Neural progenitor cell (in vitro differentiated cells): Measurements from ENCODE around the gene PPP2R3C. TPM values are rescaled to one million over a fixed set of nuclear protein-coding genes. Genes with fewer than 3 reads are reported as not detected.

Source experiments
- DNase-seq: peaks from one replicate; pipeline ENCODE4 v3.0.0-alpha.2; 2016; ENCODE audit warnings: low spot score
- H2AFZ ChIP-seq: fragments of 200-600 bp; sonication (generic); replicated peaks from 2 replicates; pipeline ENCODE4 v1.6.1; 2016; ENCODE audit warnings: antibody characterized with exemption
- H3F3A ChIP-seq: fragments of 200-600 bp; sonication (generic); 2 replicates; pipeline ENCODE4 v1.6.1; 2016; ENCODE audit warnings: antibody characterized with exemption, low read depth
- H3K27ac ChIP-seq: fragments of 200-600 bp; sonication (generic); 2 replicates; pipeline ENCODE4 v1.5.1; 2016; ENCODE audit warnings: mild to moderate bottlenecking
- H3K27me3 ChIP-seq: fragments of 200-600 bp; sonication (generic); 2 replicates; pipeline ENCODE4 v1.6.1; 2016; ENCODE audit warnings: mild to moderate bottlenecking, moderate library complexity
- H3K36me3 ChIP-seq: fragments of 200-600 bp; sonication (generic); 2 replicates; pipeline ENCODE4 v1.5.1; 2016
- H3K4me1 ChIP-seq: fragments of 200-600 bp; sonication (generic); 2 replicates; pipeline ENCODE4 v1.6.1; 2016; ENCODE audit warnings: mixed run types
- H3K4me2 ChIP-seq: fragments of 200-600 bp; sonication (generic); 2 replicates; pipeline ENCODE4 v1.6.1; 2016
- H3K4me3 ChIP-seq: fragments of 200-600 bp; sonication (generic); 2 replicates; pipeline ENCODE4 v1.5.1; 2016
- H3K79me2 ChIP-seq: fragments of 200-600 bp; sonication (generic); 2 replicates; pipeline ENCODE4 v1.6.1; 2016; ENCODE audit warnings: low read depth
- H3K9ac ChIP-seq: fragments of 200-600 bp; sonication (generic); 2 replicates; pipeline ENCODE4 v1.6.1; 2016
- H3K9me3 ChIP-seq: fragments of 200-600 bp; sonication (generic); 2 replicates; pipeline ENCODE4 v1.5.1; 2016; ENCODE audit warnings: low read depth
- H4K20me1 ChIP-seq: fragments of 200-600 bp; sonication (generic); 2 replicates; pipeline ENCODE4 v1.6.1; 2016; ENCODE audit warnings: low read depth
- H3K27ac Mint-ChIP-seq: 3 replicates; pipeline ENCODE4 v1.8.0; 2021; ENCODE audit warnings: mixed read lengths
- H3K27me3 Mint-ChIP-seq: 2 replicates; pipeline ENCODE4 v1.8.0; 2022; ENCODE audit warnings: low read depth, mild to moderate bottlenecking, inconsistent platforms, moderate library complexity, mixed read lengths; ENCODE audit not compliant: insufficient read depth
- H3K36me3 Mint-ChIP-seq: 3 replicates; pipeline ENCODE4 v1.8.0; 2021; ENCODE audit warnings: mixed read lengths
- H3K4me1 Mint-ChIP-seq: 3 replicates; pipeline ENCODE4 v1.8.0; 2021; ENCODE audit warnings: mixed read lengths
- H3K4me3 Mint-ChIP-seq: 3 replicates; pipeline ENCODE4 v1.8.0; 2021; ENCODE audit warnings: mild to moderate bottlenecking, moderate library complexity, mixed read lengths
- H3K9me3 Mint-ChIP-seq: 3 replicates; pipeline ENCODE4 v1.8.0; 2020; ENCODE audit warnings: mixed read lengths
- EZH2 ChIP-seq: fragments of 200-600 bp; sonication (generic); IDR thresholded peaks from 2 replicates; pipeline ENCODE4 v1.6.1; 2017; ENCODE audit warnings: antibody characterized with exemption, mild to moderate bottlenecking, moderate library complexity
- EZH2phosphoT487 ChIP-seq: fragments of 200-600 bp; sonication (generic); IDR thresholded peaks from 2 replicates; pipeline ENCODE4 v1.6.1; 2017; ENCODE audit warnings: antibody characterized with exemption
- total RNA-seq: library from RNA; depleted of rRNA; stranded (reverse); fragments of >200 nt; gene quantifications from 2 replicates; pipeline ENCODE4 v1.2.3, GENCODE V29; 2015; ENCODE audit warnings: low replicate concordance
- TF ChIP-seq, protein P1 (sequence below): fragments of 200-600 bp; sonication (generic); IDR thresholded peaks from 2 replicates; pipeline ENCODE4 v1.5.1; 2017; ENCODE audit warnings: antibody characterized with exemption, mild to moderate bottlenecking

Gene PPP2R3C
- total RNA-seq: 41.9 and 67.4 TPM in 2 replicates

DNA sequence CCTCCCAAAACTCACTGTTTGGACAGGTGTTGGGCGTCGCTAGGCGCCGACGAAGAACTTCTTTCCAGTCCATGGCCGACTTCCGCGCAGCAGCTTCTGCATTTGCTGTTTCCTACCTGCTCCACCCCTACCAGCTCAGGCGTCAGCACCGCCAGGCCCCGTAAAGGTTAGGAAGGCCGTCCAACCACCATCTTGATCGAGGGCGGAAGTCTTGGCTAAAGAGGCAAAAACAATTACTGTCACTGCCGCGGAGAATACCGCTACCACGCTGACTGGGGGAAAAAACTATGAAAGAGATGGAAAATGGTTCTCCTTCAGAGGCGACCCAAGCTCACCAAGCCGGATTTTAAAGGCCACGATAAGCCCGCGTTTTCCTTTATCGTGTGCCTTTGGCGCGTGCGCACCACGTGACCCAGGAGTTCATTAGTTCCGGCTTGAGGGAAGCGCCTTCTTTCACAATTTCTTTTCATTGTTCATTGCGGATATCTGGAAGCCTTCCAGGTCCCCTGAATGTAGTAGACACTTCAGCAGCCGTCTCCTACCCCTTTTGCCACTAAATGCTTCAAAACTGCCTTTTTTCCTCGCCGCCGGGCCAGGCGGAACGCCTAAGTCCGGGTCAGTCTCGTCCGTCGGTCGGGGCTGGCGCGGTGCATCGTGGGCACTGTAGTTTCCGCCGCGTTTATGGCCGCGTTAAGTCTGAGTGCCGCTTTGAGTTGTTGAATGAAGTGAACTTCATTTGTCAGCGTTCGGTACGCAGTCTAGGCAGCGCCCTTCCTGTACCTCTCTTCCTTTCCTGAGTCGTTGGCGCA, at the start of gene PPP2R3C, which contains the start of gene PRORP:
Gene PPP2R3C, minus strand, starts transcription at position 104 of the 809 bp plus-strand sequence. Its CDS starts 31 bp downstream, at position 73.
Gene PRORP, plus strand, starts transcription at position 666 of the 809 bp plus-strand sequence. CDS start 694 bp downstream, outside the sequence.
- Histone ChIP-seq H4K20me1 (no peaks in the 10 kb centered on the region), H3K27ac (peak within 1 kb of the TSS; percentile 91), H3K4me2 (peak within 1 kb of the TSS; percentile 89), H3K4me3 (peak within 1 kb of the TSS; percentile 82), H3K27me3 (no peaks in the 10 kb centered on the region), H2AFZ (peak within 1 kb of the TSS; percentile 98), H3K36me3 (peaks cover 4% of the 10 kb centered on the region), H3K79me2 (peaks cover 52% of the 10 kb centered on the region), H3K9ac (peak within 1 kb of the TSS; percentile 55), H3F3A (peaks cover 16% of the 10 kb centered on the region), H3K9me3 (no peaks in the 10 kb centered on the region), H3K4me1 (peaks cover 6% of the 10 kb centered on the region)
- Mint-ChIP-seq H3K4me3 (peak within 1 kb of the TSS; percentile 99), H3K27ac (peak within 1 kb of the TSS; percentile 100), H3K4me1 (peaks cover 35% of the 10 kb centered on the region), H3K36me3 (peaks cover 15% of the 10 kb centered on the region), H3K27me3 (peaks cover 9% of the 10 kb centered on the region), H3K9me3 (no peaks in the 10 kb centered on the region)
- TF ChIP-seq, protein P1, sequence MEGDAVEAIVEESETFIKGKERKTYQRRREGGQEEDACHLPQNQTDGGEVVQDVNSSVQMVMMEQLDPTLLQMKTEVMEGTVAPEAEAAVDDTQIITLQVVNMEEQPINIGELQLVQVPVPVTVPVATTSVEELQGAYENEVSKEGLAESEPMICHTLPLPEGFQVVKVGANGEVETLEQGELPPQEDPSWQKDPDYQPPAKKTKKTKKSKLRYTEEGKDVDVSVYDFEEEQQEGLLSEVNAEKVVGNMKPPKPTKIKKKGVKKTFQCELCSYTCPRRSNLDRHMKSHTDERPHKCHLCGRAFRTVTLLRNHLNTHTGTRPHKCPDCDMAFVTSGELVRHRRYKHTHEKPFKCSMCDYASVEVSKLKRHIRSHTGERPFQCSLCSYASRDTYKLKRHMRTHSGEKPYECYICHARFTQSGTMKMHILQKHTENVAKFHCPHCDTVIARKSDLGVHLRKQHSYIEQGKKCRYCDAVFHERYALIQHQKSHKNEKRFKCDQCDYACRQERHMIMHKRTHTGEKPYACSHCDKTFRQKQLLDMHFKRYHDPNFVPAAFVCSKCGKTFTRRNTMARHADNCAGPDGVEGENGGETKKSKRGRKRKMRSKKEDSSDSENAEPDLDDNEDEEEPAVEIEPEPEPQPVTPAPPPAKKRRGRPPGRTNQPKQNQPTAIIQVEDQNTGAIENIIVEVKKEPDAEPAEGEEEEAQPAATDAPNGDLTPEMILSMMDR: no peak
- peak; percentile 43 for TF ChIP-seq EZH2
- DNase-seq: peak; percentile 93

DNA sequence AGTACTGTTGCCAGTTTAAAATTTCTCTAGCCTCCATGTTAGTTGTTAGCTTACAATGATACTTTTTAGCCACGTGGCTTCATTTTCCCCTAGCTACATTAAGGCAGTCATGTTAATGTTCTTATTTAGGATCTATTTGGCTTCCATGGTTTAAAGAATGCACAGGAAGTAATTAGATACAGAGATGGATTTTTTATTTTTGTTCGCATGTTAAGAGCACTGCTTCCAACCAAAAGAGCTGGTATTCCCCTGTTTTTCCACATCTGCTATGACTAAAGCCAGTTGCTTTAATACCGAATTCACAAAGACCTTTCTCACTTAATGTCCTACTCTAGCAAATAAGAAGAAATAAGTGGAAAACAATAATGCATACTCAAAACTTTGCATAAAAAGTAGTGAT, 45.7 kb upstream of the PPP2R3C start:
- H3K27me3 ChIP-seq: no peaks in the 10 kb centered on the region
- H3F3A ChIP-seq: no peaks in the 10 kb centered on the region
- Mint-ChIP-seq H3K27me3 (no peaks in the 10 kb centered on the region), H3K9me3 (peaks cover 2% of the 10 kb centered on the region), H3K27ac (no peak overlapping the region), H3K4me3 (no peak overlapping the region), H3K36me3 (peaks cover 27% of the 10 kb centered on the region), H3K4me1 (no peaks in the 10 kb centered on the region)
- no peak for DNase-seq
- TF ChIP-seq EZH2phosphoT487: no peak
- TF ChIP-seq, protein P1: no peak
- no peak for TF ChIP-seq EZH2
- H4K20me1 ChIP-seq: no peaks in the 10 kb centered on the region
- no peak overlapping the region for H3K27ac ChIP-seq
- no peak overlapping the region for H3K4me2 ChIP-seq
- H3K9ac ChIP-seq: no peak overlapping the region
- no peaks in the 10 kb centered on the region for H3K9me3 ChIP-seq
- peaks cover 4% of the 10 kb centered on the region for H3K79me2 ChIP-seq
- no peak overlapping the region for H2AFZ ChIP-seq
- no peak overlapping the region for H3K4me3 ChIP-seq
- no peaks in the 10 kb centered on the region for H3K4me1 ChIP-seq
- H3K36me3 ChIP-seq: no peaks in the 10 kb centered on the region

DNA sequence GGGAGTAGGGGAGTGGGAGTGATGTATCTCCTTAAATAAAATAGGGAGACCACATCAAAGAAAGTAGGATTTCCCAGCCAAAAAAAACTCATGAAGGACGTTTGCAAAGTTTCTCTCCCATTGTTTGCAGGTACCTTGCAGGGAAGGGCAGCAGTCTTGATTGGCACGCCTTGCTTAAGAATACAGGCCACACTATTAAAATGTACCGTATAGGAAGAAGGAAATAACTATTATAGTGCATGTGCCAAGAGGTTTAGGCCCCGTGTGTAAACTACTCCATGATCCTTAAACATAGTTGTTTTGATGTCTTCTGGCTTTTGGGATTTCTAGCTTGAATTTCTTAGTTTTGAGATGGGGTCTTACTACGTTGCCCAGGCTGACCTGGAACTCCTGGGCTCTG, 43.1 kb upstream of the PPP2R3C start:
- H3K36me3 ChIP-seq: no peaks in the 10 kb centered on the region
- no peaks in the 10 kb centered on the region for H4K20me1 ChIP-seq
- no peak overlapping the region for H3K4me3 ChIP-seq
- no peak overlapping the region for H2AFZ ChIP-seq
- Mint-ChIP-seq H3K27me3 (no peaks in the 10 kb centered on the region), H3K9me3 (peaks cover 2% of the 10 kb centered on the region), H3K36me3 (peaks cover 23% of the 10 kb centered on the region), H3K4me1 (no peaks in the 10 kb centered on the region), H3K27ac (no peak overlapping the region), H3K4me3 (no peak overlapping the region)
- no peak overlapping the region for H3K27ac ChIP-seq
- no peak overlapping the region for H3K9ac ChIP-seq
- H3K79me2 ChIP-seq: peaks cover 4% of the 10 kb centered on the region
- no peaks in the 10 kb centered on the region for H3K9me3 ChIP-seq
- no peaks in the 10 kb centered on the region for H3K27me3 ChIP-seq
- no peak for DNase-seq
- no peaks in the 10 kb centered on the region for H3K4me1 ChIP-seq
- no peak overlapping the region for H3K4me2 ChIP-seq
- no peak for TF ChIP-seq EZH2
- TF ChIP-seq, protein P1: no peak
- no peak for TF ChIP-seq EZH2phosphoT487
- H3F3A ChIP-seq: no peaks in the 10 kb centered on the region
